Activated T-cell treated with anti-CD3 and anti-CD28 coated beads, Interleukin-2, amount 50 U/mL, for 72 hours (primary cell): ENCODE data around the gene UTP20. TPM values are rescaled to one million over a fixed set of nuclear protein-coding genes. Genes with fewer than 3 reads are reported as not detected.
A peak's percentile ranks its signal among the peaks of the same experiment; 100 is the strongest.

Experiments
- ATAC-seq, 2 donors: fragments of 150-1000 bp; cut with Tn5 transposase; replicated peaks in 1 of 2; 2 replicates each; pipeline ENCODE4 v1.10.0; 2021; ENCODE audit warnings: moderate library complexity in 2 of 2, mild to moderate bottlenecking in 1 of 2
- DNase-seq, 2 donors: peaks; one replicate each; pipeline ENCODE4 v3.0.0; 2021 to 2022; ENCODE audit warnings: mixed read lengths in 1 of 2
- H3K27ac Mint-ChIP-seq: one replicate; pipeline ENCODE4 v1.8.0; 2022; ENCODE audit warnings: mild to moderate bottlenecking, moderate library complexity, mixed read lengths
- H3K27me3 Mint-ChIP-seq: one replicate; pipeline ENCODE4 v1.8.0; 2022; ENCODE audit warnings: low read depth, mixed read lengths
- H3K36me3 Mint-ChIP-seq, 2 donors: one replicate each; pipeline ENCODE4 v1.8.0; 2022; ENCODE audit warnings: mixed read lengths in 2 of 2, mild to moderate bottlenecking in 1 of 2; ENCODE audit not compliant: insufficient read depth in 2 of 2
- H3K4me1 Mint-ChIP-seq: one replicate; pipeline ENCODE4 v1.8.0; 2022; ENCODE audit warnings: low read depth, mixed read lengths
- H3K4me3 Mint-ChIP-seq, 2 donors: one replicate each; pipeline ENCODE4 v1.8.0; 2022; ENCODE audit warnings: mild to moderate bottlenecking in 2 of 2, mixed read lengths in 2 of 2, moderate library complexity in 2 of 2
- H3K9me3 Mint-ChIP-seq, 2 donors: one replicate each; pipeline ENCODE4 v1.8.0; 2022; ENCODE audit warnings: mixed read lengths in 2 of 2
- total RNA-seq, 2 donors: library from RNA; stranded (reverse); gene quantifications; one replicate each; pipeline ENCODE4 v1.2.3, GENCODE V29; 2022

UTP20 gene
- total RNA-seq, 2 donors from 2014 or later: 12.3 to 15.4 TPM

DNA sequence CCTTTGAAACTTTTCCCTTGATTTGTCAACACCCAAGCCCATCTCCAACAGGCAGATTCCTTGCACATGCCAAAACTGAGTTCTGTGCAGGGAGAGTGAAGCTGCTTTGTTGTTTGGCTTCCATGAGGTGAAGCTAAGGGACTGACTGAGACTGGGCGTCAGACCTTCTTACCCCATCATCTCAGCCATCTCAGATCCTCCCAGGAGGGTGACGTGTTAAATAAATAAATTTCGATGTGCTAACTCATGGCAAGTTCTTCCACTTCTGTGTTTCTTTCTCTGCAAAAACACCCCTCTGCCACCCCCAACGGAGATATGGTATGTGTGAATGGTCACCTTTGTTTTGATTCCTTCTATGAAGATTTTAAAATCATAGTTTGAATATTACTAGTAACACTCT, 17.8 kb downstream of the UTP20 start:
- H3K27me3 Mint-ChIP-seq: no peaks in the 10 kb centered on the region
- H3K9me3 Mint-ChIP-seq: no peaks in the 10 kb centered on the region
- H3K4me1 Mint-ChIP-seq: no peaks in the 10 kb centered on the region
- DNase-seq (no peak), ATAC-seq (no peak)
- H3K4me3 Mint-ChIP-seq: no peak overlapping the region
- peaks cover 9 to 16% of the 10 kb centered on the region in 2 donors for H3K36me3 Mint-ChIP-seq
- H3K27ac Mint-ChIP-seq: peak overlapping the region; percentile 39

DNA sequence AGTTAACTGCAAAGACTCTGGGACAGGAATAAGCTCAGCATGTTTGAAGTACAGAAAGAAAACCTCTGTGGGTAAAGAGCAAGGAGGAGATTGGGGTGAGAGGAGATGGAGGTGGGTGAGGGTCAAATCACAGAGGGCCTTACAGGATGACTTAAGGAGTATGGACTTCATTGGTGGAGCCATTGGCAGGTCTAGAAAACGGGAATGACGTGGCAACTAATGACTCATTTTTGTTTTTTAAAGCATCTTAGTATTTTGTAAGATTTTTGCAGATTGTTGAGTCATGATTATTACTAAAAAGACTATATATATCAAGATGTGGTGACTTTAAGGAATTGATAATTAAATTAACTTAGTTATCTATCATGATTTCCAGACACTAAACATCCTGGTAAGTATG, 18.5 kb downstream of the UTP20 start:
- H3K9me3 Mint-ChIP-seq: no peaks in the 10 kb centered on the region
- no peak overlapping the region for H3K27ac Mint-ChIP-seq
- ATAC-seq (no peak), DNase-seq (no peak)
- no peaks in the 10 kb centered on the region for H3K27me3 Mint-ChIP-seq
- H3K4me3 Mint-ChIP-seq: no peak overlapping the region
- peaks cover 9 to 20% of the 10 kb centered on the region in 2 donors for H3K36me3 Mint-ChIP-seq
- no peaks in the 10 kb centered on the region for H3K4me1 Mint-ChIP-seq

DNA sequence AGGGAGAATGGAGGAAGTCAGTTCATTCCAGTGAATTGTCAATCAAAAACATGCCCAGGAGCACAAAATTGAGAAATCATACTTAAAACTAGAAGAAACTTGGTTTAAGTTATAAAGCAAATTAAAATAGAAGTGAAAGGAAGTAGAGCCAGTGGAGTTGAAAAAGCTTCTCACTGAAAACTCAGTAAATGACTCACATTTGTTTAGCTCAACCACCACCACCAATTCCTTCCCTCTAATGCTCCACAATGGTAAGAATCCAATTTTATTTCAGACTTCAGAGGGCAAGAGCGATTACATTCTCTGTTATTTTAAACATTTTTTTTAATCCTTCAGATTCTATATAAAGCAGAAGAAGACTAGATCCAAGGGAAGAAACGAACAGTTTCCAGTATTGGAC, 19.4 kb downstream of the UTP20 start:
- peak overlapping the region; percentile 81 for H3K27ac Mint-ChIP-seq
- H3K36me3 Mint-ChIP-seq: peaks cover 9 to 21% of the 10 kb centered on the region in 2 donors
- no peaks in the 10 kb centered on the region for H3K4me1 Mint-ChIP-seq
- H3K4me3 Mint-ChIP-seq: no peak overlapping the region
- no peak for DNase-seq
- H3K27me3 Mint-ChIP-seq: no peaks in the 10 kb centered on the region
- no peaks in the 10 kb centered on the region for H3K9me3 Mint-ChIP-seq
- no peak for ATAC-seq

DNA sequence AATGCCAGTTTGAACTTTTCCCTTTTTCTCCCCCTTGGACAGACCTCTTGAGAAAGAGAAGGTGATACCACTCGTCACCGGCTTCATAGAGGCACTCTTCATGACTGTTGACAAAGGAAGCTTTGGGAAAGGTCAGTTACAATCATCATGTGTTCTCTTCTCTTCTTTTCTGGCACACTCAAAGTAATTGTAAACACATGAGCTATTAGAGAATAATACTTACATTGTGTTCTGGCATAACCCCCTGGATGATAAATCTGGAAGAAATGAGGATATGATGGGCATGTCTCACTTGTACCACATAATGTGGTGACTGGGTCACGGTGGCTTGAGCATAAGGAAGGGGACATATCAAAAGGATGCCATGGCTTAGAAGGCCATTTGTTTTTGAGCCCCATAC, 20.0 kb downstream of the UTP20 start:
- H3K4me1 Mint-ChIP-seq: no peaks in the 10 kb centered on the region
- peaks cover 9 to 23% of the 10 kb centered on the region in 2 donors for H3K36me3 Mint-ChIP-seq
- peak overlapping the region; percentile 68 for H3K27ac Mint-ChIP-seq
- DNase-seq (no peak), ATAC-seq (no peak)
- no peak overlapping the region for H3K4me3 Mint-ChIP-seq
- H3K9me3 Mint-ChIP-seq: no peaks in the 10 kb centered on the region
- H3K27me3 Mint-ChIP-seq: no peaks in the 10 kb centered on the region

DNA sequence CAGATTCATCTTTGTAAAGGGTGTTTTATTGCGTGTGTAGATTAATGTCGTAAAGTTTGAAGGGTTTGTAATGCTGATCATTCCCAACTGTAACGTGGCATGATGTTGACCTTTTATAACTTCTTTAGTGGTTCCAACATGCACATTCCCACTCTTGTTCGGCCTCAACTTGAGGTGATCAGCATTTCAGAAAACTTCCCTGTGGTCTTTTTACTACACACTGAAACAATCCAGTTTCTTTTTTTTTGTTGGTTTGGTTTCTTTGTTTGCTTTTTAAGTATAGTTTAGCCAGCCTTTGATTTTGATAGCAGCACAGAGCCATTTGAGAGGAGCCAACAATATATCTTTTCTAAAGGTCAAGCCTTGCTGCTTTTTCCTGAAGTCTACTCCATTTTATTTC, 22.8 kb downstream of the UTP20 start:
- no peak for ATAC-seq
- H3K4me3 Mint-ChIP-seq: no peak overlapping the region
- H3K36me3 Mint-ChIP-seq: peaks cover 10 to 31% of the 10 kb centered on the region in 2 donors
- H3K27me3 Mint-ChIP-seq: no peaks in the 10 kb centered on the region
- no peaks in the 10 kb centered on the region for H3K4me1 Mint-ChIP-seq
- DNase-seq: no peak
- H3K9me3 Mint-ChIP-seq: no peaks in the 10 kb centered on the region
- H3K27ac Mint-ChIP-seq: peak overlapping the region; percentile 33

DNA sequence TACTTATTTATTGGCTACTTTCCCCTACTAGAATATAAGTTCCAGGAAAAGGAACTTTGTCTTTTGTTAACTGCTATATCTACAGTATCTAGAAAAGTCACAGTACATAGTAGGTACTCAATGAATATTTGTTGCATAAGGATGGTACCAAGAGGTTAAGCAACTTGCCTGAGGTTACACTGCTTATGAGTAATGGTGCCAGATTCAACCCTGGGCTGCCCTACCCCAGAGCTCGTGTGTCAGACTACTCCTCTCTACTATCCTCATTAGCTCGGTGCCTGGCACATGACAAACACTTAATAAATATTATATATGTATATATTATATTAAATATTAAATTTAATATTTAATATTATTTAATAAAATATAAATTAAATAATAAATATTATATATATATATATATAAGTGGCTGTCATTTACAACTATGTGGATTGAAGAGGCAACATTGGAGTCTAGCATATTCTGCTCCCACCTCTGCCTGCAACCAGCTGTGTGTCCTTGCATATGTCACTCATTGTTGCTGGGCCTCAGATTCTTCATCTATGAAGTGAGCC, 25.4 kb downstream of the UTP20 start:
- no peaks in the 10 kb centered on the region for H3K27me3 Mint-ChIP-seq
- no peaks in the 10 kb centered on the region for H3K9me3 Mint-ChIP-seq
- DNase-seq (no peak), ATAC-seq (no peak)
- no peaks in the 10 kb centered on the region for H3K4me1 Mint-ChIP-seq
- H3K27ac Mint-ChIP-seq: no peak overlapping the region
- H3K36me3 Mint-ChIP-seq: peaks cover 4 to 28% of the 10 kb centered on the region in 2 donors
- H3K4me3 Mint-ChIP-seq: no peak overlapping the region

DNA sequence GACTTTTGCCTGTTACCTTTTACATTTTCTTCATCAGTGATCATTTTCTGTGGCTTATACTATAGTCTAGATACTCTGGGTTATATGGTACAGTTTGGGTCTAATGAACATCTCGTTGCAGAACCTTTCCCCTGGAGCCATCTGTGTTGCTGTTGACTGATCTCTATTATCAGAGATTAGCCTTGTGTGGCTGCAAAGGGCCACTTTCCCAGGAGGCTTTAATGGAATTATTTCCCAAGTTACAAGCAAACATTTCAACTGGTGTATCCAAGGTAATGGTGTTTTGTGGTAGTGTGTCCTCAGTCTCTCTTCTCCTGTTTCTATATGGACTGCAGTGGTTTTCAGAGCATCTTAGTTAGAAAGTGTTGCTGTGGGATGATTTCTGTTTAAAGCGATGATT, 25.9 kb downstream of the UTP20 start:
- no peak for DNase-seq
- no peaks in the 10 kb centered on the region for H3K4me1 Mint-ChIP-seq
- ATAC-seq: no peak
- no peaks in the 10 kb centered on the region for H3K9me3 Mint-ChIP-seq
- H3K36me3 Mint-ChIP-seq: peaks cover 4 to 26% of the 10 kb centered on the region in 2 donors
- no peak overlapping the region for H3K4me3 Mint-ChIP-seq
- H3K27ac Mint-ChIP-seq: no peak overlapping the region
- H3K27me3 Mint-ChIP-seq: no peaks in the 10 kb centered on the region

DNA sequence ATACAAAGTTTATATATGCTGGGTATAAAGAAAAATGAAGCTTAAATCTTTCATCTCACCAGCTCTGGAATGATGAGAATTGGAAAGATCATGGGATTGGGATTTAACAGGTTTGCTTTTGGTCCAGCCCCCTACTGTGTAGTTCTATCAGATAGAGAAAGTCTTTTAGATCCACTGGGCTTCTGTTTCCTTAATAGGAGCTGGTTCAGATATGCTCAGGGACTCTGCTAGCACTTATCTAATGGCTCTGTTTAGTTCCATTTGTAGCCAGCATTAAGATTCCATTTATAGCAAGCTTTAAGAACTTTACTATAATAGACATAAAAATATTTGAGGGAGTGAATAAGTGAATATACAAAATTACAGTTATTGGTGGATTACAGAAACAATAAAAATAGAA, 42.6 kb downstream of the UTP20 start:
- DNase-seq (no peak), ATAC-seq (no peak)
- Mint-ChIP-seq H3K9me3 (no peaks in the 10 kb centered on the region), H3K4me1 (no peaks in the 10 kb centered on the region), H3K4me3 (no peak overlapping the region), H3K27me3 (no peaks in the 10 kb centered on the region), H3K27ac (no peak overlapping the region), H3K36me3 (peaks cover 0 to 13% of the 10 kb centered on the region in 2 donors)

DNA sequence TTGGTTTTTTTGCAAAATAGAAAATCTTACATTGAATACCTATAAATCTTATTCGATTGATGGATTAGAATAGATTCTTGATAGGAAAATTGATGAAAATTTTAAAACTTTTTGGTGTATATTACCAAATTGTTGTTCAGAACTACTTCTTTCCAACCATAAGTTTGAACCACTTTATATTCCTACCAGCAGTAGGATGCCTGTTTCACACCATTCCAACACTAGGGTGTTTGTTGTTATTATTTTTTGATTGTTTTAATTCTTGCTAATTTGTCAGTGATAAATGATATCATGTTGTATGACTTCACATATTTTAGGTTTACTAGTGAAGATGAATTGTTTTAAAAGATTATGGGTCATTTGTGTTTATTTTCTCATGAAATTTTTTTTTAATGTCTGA, 43.4 kb downstream of the UTP20 start:
- H3K9me3 Mint-ChIP-seq: no peaks in the 10 kb centered on the region

DNA sequence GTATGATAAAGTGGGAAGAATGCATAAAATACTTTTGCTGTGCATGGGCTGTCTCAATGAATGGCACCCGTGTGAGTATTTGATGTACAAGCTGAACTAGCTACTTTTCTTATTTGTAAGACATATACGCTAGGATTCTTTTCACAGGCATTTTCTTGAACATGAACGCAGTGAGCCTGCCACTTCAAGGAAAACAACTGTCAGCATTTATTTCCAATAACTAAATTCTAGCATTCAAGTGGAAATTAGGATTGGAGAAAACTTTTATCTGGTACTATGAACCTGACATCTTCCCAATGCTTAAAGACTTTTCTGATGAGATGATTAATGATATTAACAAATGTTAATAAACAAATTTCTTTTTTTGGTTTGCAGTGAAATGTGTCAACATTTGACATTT, 45.7 kb downstream of the UTP20 start:
- DNase-seq: no peak
- no peak overlapping the region for H3K4me3 Mint-ChIP-seq
- H3K9me3 Mint-ChIP-seq: no peaks in the 10 kb centered on the region
- peaks cover 0 to 28% of the 10 kb centered on the region in 2 donors for H3K36me3 Mint-ChIP-seq
- ATAC-seq: no peak
- no peak overlapping the region for H3K27ac Mint-ChIP-seq
- H3K27me3 Mint-ChIP-seq: no peaks in the 10 kb centered on the region
- no peaks in the 10 kb centered on the region for H3K4me1 Mint-ChIP-seq

More for the DNA sequence above, 43.4 kb downstream of the UTP20 start:
- no peak overlapping the region for H3K27ac Mint-ChIP-seq
- no peak for ATAC-seq
- peaks cover 0 to 16% of the 10 kb centered on the region in 2 donors for H3K36me3 Mint-ChIP-seq
- H3K4me3 Mint-ChIP-seq: no peak overlapping the region
- H3K27me3 Mint-ChIP-seq: no peaks in the 10 kb centered on the region
- no peak for DNase-seq
- H3K4me1 Mint-ChIP-seq: no peaks in the 10 kb centered on the region

DNA sequence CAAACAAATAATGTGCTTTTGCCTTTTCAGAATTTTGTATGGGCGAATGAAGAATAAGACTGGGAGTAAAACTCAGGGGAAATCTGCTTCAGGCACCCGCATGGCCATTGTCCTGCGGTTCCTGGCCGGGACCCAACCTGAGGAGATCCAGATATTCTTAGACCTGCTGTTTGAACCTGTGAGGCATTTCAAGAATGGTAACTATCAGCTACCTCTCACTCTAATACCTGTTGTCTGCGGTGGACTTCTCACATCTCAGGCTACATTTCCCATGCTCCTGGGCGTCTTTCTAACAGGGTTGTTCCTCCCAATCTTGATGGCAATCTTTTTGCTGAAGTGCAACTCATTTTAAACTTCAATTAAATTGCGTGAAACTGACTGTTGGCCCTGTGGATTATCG, 47.1 kb downstream of the UTP20 start:
- no peak for ATAC-seq
- no peaks in the 10 kb centered on the region for H3K27me3 Mint-ChIP-seq
- no peak for DNase-seq
- no peak overlapping the region for H3K27ac Mint-ChIP-seq
- peaks cover 0 to 30% of the 10 kb centered on the region in 2 donors for H3K36me3 Mint-ChIP-seq
- H3K4me1 Mint-ChIP-seq: no peaks in the 10 kb centered on the region
- no peaks in the 10 kb centered on the region for H3K9me3 Mint-ChIP-seq
- H3K4me3 Mint-ChIP-seq: no peak overlapping the region

DNA sequence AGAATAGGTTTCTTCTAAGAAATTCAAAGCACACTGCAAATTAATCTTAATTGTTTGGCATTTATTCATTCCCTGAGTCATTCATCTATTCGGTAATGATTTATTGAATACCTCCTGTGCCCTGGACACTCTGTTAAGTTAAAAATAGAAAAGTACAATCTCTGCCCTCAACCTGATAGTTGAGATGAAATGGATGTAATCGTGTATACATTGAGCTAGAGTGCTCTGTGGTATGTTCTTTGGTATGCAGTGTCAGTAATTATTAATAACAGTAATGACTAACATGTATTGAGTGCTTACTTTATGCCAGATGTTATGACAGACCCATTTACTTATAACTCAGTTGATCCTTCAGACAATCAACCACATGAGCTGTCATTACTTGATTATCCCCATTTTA, 47.6 kb downstream of the UTP20 start:
- Mint-ChIP-seq H3K27ac (no peak overlapping the region), H3K4me3 (no peak overlapping the region), H3K4me1 (no peaks in the 10 kb centered on the region), H3K27me3 (no peaks in the 10 kb centered on the region), H3K36me3 (peaks cover under 1 to 30% of the 10 kb centered on the region in 2 donors), H3K9me3 (no peaks in the 10 kb centered on the region)
- no peak for DNase-seq
- no peak for ATAC-seq

DNA sequence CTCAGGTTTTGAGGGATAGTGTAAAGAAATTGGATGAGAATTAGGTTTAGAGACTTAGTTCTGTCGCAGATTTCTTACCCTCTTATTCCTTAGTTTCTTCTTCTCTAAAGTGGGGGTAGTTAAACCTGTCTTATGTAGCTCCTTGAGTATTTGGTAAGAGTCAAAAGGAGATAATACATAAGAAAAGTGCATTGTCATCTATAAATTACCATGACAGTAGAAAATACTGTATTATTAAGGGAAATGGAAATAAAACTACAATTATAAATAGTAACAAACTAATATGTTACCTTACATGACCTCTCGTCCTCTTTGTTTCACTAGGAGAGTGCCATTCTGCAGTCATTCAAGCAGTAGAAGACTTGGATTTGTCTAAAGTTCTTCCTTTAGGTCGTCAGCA, 49.0 kb downstream of the UTP20 start:
- ATAC-seq (no peak), DNase-seq (no peak)
- peaks cover 1 to 31% of the 10 kb centered on the region in 2 donors for H3K36me3 Mint-ChIP-seq
- H3K4me1 Mint-ChIP-seq: no peaks in the 10 kb centered on the region
- no peak overlapping the region for H3K4me3 Mint-ChIP-seq
- H3K9me3 Mint-ChIP-seq: no peaks in the 10 kb centered on the region
- H3K27me3 Mint-ChIP-seq: no peaks in the 10 kb centered on the region
- H3K27ac Mint-ChIP-seq: no peak overlapping the region

DNA sequence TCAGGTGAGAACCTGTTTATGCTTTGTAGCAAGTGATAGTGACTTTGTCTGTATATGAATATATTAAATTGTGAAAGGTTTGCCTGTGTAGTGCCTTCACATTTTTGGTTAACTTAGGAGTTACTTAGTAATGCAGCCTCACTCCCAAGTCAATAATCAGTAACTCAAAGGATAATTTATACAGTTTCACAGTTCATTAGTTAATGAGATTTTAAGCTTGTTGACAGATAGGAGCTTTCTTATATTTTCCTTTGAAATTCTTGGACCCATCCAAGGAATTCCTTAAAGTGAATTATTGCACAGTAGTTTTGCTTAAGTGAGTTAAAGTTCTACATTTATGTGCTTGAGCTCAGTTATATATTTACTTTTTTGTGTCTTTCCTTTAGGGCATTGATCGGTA, 50.7 kb downstream of the UTP20 start:
- peaks cover 1 to 34% of the 10 kb centered on the region in 2 donors for H3K36me3 Mint-ChIP-seq
- no peak overlapping the region for H3K4me3 Mint-ChIP-seq
- H3K4me1 Mint-ChIP-seq: no peaks in the 10 kb centered on the region
- ATAC-seq (no peak), DNase-seq (no peak)
- H3K27ac Mint-ChIP-seq: peak overlapping the region; percentile 12
- H3K27me3 Mint-ChIP-seq: no peaks in the 10 kb centered on the region
- H3K9me3 Mint-ChIP-seq: no peaks in the 10 kb centered on the region
